ENCODE measurements around the gene TFDP1. TPM values are rescaled to one million over a fixed set of nuclear protein-coding genes. Genes with fewer than 3 reads are reported as not detected.

TFDP1 gene
- total RNA-seq (10 to 100 TPM; 30.9 to 51.4 (median 38.3) TPM), polyA plus RNA-seq (10 to 100 TPM; 16.4 to 23.0 TPM)
- long read RNA-seq, donor 1, transcript TFDP1-201 (12 exons, 2,648 nt) = major isoform, 47 of 117 reads
- long read RNA-seq, donor 1, partial matches to known transcripts = 12 of 117 reads
- long read RNA-seq, donor 1, other reads (novel, unspliced or antisense) = 56 of 117 reads
- long read RNA-seq, donor 2, transcript TFDP1-201 (12 exons, 2,648 nt) = major isoform, 38 of 126 reads
- long read RNA-seq, donor 2, partial matches to known transcripts = 11 of 126 reads
- long read RNA-seq, donor 2, other reads (novel, unspliced or antisense) = 76 of 126 reads
- long read RNA-seq, donor 3, partial matches to known transcripts = 15 of 45 reads
- long read RNA-seq, donor 3, other reads (novel, unspliced or antisense) = 26 of 45 reads

GRCh38 chr13:113584205-113584869 lies at the start of gene TFDP1:
TSS of gene TFDP1 (plus strand) at chr13:113584753. CDS start at chr13:113585838, 1,085 bp downstream.
- H3K27me3 ChIP-seq = no peaks in the 10 kb centered on the region
- H3K4me1 ChIP-seq = peaks cover 0 to 16% (median 10%) of the 10 kb centered on the region in 9 donors
- DNase-seq (peak; percentile 66 to 79), ATAC-seq (peak; percentile 81 to 95 (median 85))
- no peaks in the 10 kb centered on the region for H3K9me3 ChIP-seq
- intact Hi-C loops (cut with DNase I) = no loop called here
- H3K4me3 ChIP-seq = peak within 1 kb of the TSS; percentile 24 to 69 (median 62)
- no peak for TF ChIP-seq CTCF (IDR thresholded peaks at IDR 0.05)
- 3% methylated on average over 61 to 92 of the region's 92 CpGs for WGBS, 2 donors
- H3K27ac ChIP-seq = peak within 1 kb of the TSS in 2 of 10 donors; percentile 9 to 38
- H3K36me3 ChIP-seq = peaks cover 0 to 20% (median 4%) of the 10 kb centered on the region in 9 donors

GRCh38 chr13:113535381-113535781 lies 49.2 kb upstream of the TFDP1 start:
- H3K36me3 ChIP-seq = peaks cover 0 to 88% (median 14%) of the 10 kb centered on the region in 9 donors
- H3K4me3 ChIP-seq = no peak overlapping the region
- no peaks in the 10 kb centered on the region for H3K27me3 ChIP-seq
- TF ChIP-seq CTCF (IDR thresholded peaks at IDR 0.05) = no peak
- no peak overlapping the region for H3K27ac ChIP-seq
- H3K4me1 ChIP-seq = peaks cover 0 to 16% (median 0%) of the 10 kb centered on the region in 9 donors
- no peaks in the 10 kb centered on the region for H3K9me3 ChIP-seq
- ATAC-seq (no peak), DNase-seq (no peak)
- WGBS, 2 donors = 96 to 97% methylated on average over 13 of the region's 13 CpGs
- intact Hi-C loops (cut with DNase I) = loop anchor here in 1 of 10 donors (5.0 kb wide), 1 partner anchor 33 kb away; no protein-coding TSS in a partner anchor

- Histone ChIP-seq H3K9me3 (peaks cover 0 to 4% (median 0%) of the 10 kb centered on the region in 11 donors), H3K27ac (no peak overlapping the region), H3K36me3 (peaks cover 0 to 88% (median 3%) of the 10 kb centered on the region in 9 donors), H3K4me3 (no peak overlapping the region), H3K4me1 (peaks cover 0 to 16% (median 0%) of the 10 kb centered on the region in 9 donors), H3K27me3 (no peaks in the 10 kb centered on the region)
- ATAC-seq (no peak), DNase-seq (no peak)
- intact Hi-C loops (cut with DNase I) = loop anchor here in 1 of 10 donors (5.0 kb wide), 1 partner anchor 34 kb away; no protein-coding TSS in a partner anchor
- 93 to 94% methylated on average over 18 of the region's 18 CpGs for WGBS, 2 donors
- TF ChIP-seq CTCF (IDR thresholded peaks at IDR 0.05) = no peak
Observed at GRCh38 chr13:113536461-113537110, 48.0 kb upstream of the TFDP1 start.

- no peak overlapping the region for H3K27ac ChIP-seq
- WGBS, 2 donors = 94 to 96% methylated on average over 19 of the region's 19 CpGs
- no peak for TF ChIP-seq CTCF (IDR thresholded peaks at IDR 0.05)
Observed at GRCh38 chr13:113537205-113537604, 47.3 kb upstream of the TFDP1 start.

More at GRCh38 chr13:113537205-113537604, 47.3 kb upstream of the TFDP1 start:
- ATAC-seq (no peak), DNase-seq (no peak)
- no peak overlapping the region for H3K4me3 ChIP-seq
- peaks cover 0 to 82% (median 0%) of the 10 kb centered on the region in 9 donors for H3K36me3 ChIP-seq
- intact Hi-C loops (cut with DNase I) = loop anchor here in 1 of 10 donors (5.0 kb wide), 1 partner anchor 35 kb away; no protein-coding TSS in a partner anchor
- H3K4me1 ChIP-seq = peaks cover 0 to 13% (median 0%) of the 10 kb centered on the region in 9 donors
- peaks cover 0 to 4% (median 0%) of the 10 kb centered on the region in 11 donors for H3K9me3 ChIP-seq
- H3K27me3 ChIP-seq = no peaks in the 10 kb centered on the region

Data from heart right ventricle (tissue), 16 donors.